HG03442 (cell line): ENCODE results near the gene TCAIM.
"Not testable (repeated sequence)": the region's sequence is repeated elsewhere in the genome, so short reads cannot be mapped to it uniquely, and the experiment has no call there.

Experiments
- ATAC-seq: cut with Tn5 transposase; IDR thresholded peaks from one replicate; pipeline ENCODE4 v1.9.1; 2021; ENCODE audit warnings: mild to moderate bottlenecking, moderate library complexity; ENCODE audit not compliant: unreplicated experiment

Gene TCAIM

DNA sequence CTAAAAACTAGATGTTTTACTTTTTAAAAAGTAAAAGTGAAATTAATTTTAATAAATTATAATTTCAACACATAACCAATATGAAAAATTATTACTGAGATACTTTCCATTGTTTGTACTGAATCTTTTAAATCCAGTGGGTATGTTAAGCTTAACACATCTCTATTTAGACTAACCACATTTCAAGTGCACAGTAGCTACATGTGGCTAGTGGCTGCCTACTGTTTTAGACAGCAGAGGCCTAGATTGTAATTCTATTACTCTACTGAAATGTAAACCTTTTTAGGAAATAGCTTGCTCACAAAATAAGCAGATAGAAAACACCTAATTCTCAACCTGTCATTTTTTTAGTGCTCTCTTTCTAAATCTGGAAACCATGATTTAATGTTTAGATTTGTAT, 4.9 kb downstream of the TCAIM start:
- no peak for ATAC-seq

- ATAC-seq, result not testable (repeated sequence)
These were observed 8.0 kb downstream of the TCAIM start for GRCh38 chr3:44346590-44346989.

DNA sequence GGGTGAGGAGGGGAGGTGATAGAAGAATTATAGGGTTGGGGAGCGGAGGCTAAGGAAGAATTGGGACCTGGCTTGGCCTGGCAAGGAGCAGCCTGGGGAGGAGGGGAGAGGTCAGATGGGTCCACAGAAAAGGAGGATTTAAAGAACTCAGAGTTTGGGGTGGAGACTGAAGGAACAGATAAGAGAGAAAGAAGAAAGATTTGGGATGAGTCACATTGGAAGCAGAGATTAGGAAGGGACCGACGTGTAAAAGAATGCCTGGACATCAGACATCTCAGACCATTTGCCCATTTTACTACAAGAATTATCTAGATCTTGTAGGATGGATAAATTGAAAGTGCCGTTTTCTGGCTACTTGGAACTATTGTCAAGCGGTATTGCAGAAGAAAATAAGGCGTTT, 10.4 kb downstream of the TCAIM start:
- no peak for ATAC-seq

GRCh38 chr3:44353355-44353924, 14.9 kb downstream of the TCAIM start:
- no peak for ATAC-seq

DNA sequence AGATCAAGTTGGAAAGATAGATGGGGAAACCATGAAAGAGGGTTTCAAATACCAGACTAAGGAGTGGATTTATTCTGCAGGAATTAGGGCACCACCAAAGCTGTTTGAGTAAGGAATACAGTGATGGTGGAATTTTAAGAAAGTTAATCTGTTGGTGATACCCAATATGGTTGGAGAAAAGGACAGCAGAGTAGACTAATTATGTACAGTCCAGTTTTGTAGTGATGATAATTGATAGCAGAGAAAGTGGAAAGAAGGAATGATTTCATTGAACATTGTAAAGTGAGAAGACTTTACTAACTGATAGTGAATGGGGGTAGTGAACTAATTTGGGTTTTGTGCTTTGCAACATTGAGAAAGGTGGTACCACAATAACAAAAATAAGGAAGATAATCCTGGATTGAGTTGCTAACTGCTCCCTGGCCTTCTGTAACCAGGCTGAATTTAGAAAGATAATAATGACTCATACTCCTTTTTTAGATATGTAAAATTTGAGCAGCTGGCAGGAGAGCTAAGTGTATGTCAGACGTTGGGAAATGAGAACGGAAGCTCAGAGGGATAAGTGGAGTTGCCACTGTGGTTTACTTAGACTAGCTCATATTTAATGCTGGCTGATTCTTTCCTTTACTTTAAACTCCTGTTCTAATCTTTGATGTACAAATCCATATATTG, 16.9 kb downstream of the TCAIM start:
- no peak for ATAC-seq

- ATAC-seq, result no peak
These were observed 20.7 kb downstream of the TCAIM start for GRCh38 chr3:44359146-44359751.

GRCh38 chr3:44363591-44363990, 25.0 kb downstream of the TCAIM start:
- ATAC-seq, result no peak

- no peak for ATAC-seq
These were observed 27.4 kb downstream of the TCAIM start for GRCh38 chr3:44365952-44366351.

DNA sequence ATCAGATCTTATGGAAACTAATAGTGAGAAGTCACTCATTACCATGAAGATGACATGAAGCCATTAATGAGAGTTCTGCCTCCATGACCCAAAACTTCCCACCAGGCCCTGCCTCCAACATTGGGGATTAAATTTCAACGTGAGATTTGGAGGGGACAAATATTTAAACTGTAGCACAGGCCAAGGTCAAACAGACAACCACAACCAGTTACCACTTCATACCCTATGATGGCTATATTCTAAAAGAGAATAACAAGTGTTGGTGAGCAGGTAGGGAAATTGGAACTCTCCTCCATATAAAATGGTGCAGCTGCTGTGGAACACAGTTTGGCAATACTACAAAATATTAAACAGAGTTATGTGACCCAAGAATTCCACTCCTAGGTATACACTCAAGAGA, 36.9 kb downstream of the TCAIM start:
- ATAC-seq, result no peak

GRCh38 chr3:44387404-44387803, 48.8 kb downstream of the TCAIM start:
- ATAC-seq, result no peak

DNA sequence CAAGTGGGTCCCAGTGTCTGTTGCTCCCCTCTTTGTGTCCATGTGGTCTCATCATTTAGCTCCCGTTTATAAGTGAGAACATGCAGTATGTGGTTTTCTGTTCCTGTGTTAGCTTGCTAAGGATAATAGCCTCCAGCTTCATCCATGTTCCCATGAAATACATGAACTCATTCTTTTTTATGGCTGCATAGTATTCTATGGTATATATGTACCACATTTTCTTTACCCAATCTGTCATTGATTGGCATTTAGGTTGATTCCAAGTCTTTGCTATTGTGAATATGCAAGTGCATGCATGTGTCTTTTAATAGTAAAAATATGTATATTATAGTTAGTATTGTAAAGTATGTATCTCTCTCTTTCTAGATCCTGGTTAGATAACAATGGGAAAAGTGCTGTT, 53.9 kb downstream of the TCAIM start:
- ATAC-seq, result no peak

DNA sequence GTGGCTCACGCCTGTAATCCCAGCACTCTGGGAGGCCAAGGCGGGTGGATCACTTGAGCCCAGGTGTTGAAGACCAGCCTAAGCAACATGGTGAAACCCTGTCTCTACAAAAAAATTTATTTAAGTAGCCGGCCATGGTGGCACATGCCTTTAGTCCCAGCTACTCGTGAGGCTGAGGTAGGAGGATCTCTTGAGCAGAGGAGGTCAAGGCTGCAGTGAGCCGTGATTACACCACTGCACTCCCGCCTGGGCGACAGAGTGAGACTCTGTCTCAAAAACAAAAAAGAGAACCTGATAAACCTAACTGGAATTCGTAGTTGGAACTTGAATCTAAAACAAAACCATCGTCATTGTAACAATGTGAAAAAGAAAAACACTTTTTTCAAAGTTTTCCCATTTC, 57.1 kb downstream of the TCAIM start:
- ATAC-seq, result no peak

GRCh38 chr3:44396200-44397171, 57.9 kb downstream of the TCAIM start:
- ATAC-seq, result no peak

DNA sequence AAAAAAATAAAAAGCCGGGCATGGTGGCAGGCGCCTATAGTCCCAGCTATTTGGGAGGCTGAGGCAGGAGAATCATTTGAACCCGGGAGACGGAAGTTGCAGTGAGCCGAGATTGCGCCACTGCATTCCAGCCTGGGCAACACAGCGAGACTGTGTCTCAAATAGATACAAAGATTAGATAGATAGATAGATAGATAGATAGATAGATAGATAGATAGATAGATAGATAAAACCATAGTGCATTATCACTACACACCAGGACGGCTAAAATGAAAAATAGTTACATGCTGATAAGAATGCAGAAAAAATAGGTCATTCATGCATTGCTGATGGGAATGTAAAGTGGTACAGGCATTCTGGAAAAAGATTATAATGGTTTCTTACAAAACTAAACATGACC, 59.7 kb downstream of the TCAIM start:
- not testable (repeated sequence) for ATAC-seq

- ATAC-seq, result no peak
These were observed 60.3 kb downstream of the TCAIM start for GRCh38 chr3:44398853-44399252.

DNA sequence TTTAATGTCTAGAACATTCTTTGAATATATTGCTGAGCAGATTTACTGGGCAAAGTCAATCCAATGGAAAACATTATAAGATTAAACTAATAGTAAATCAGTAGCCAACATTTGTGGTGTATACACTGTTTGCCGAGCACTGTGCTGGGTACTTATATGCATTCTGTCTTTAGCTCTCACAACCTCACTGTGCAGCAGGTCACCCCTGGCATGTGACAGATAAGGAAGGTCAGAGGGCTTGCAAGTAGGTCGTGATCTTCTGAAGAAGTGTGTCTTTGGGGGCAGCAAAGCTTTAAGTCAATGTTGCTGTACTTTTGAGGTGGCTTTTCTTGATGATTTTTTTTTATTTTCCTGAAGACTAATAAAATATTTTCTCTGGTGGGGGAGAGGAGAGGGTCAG, 62.2 kb downstream of the TCAIM start:
- no peak for ATAC-seq

DNA sequence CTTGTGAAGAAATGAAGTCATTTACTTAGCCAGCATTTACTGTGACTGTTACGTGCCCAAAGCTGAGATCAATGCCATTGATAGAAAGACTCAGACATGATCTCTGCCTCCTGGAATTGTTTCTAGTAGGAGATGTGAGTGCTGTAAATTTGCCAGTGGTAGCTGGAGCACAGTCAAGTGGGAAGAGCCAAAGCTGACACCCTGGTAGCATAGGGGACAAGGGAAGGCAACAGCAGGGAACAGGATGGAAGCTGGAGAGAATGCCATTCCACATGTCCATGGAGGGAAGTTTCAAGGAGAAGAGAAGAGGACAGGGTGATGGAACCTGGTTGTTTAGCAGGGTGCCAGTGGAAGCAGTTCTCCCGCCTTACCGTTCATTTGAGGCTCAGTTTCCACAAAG, 64.0 kb downstream of the TCAIM start:
- no peak for ATAC-seq

- ATAC-seq, result no peak
These were observed 71.3 kb downstream of the TCAIM start for GRCh38 chr3:44409640-44410410.

DNA sequence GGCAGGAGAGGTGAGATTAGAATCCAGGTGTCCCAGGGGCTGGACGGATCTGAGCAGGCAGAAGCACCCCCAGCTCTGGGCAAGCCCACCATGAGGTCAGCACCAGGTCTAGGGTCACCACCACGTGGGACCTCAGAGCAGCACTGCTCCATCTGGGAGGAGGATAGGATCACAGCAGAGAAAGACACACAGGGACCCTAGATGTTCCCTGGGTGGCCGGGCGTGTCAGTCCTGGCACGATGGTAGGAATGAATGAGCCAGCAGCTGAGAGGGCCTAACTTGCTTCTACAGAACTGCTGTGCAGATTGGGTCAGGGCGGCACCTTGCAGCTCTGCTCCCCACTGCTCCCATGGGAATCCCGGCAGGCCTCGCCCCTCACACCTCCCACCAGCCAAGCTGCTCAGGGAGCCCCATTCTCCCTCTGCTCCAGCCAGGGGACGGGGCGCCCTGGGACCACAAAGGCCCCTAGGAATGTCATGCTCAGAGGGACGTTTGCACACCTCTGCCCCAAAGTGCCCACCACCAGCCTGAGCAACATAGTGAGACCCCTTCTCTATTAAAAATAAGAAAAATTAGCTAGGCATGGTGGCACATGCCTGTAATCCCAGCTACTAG, 72.6 kb downstream of the TCAIM start:
- ATAC-seq, result no peak

GRCh38 chr3:44412365-44412764, 73.8 kb downstream of the TCAIM start:
- ATAC-seq, result no peak
